ENCODE data around the gene SLC1A7. TPM values are rescaled to one million over a fixed set of nuclear protein-coding genes. Genes with fewer than 3 reads are reported as not detected.
"Not testable (repeated sequence)": the region's sequence is repeated elsewhere in the genome, so short reads cannot be mapped to it uniquely, and the experiment has no call there.

Gene SLC1A7
- total and polyA plus RNA-seq, 2 experiments from 2014 or later = not detected

DNA sequence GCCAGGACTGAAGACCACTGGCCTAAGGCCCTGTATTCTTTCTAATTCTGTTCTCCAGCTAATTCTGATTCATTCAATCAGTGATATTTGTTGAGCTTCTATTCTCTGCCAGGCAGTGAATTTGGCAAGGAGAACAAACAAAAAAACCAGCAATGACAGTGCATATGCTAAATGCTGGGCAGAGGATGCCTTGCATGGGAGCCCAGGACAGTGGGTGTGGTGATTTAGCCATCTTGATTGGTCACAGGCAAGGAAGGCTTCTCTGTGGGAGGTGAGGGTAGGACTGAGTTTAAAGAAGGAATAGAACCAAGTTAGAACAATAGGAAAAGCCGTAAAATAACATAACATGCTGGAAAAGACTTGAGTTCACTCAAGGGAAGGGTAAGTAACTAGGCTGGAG, 45.0 kb upstream of the SLC1A7 start:
- H3K27ac Mint-ChIP-seq = no peak overlapping the region
- Histone ChIP-seq H3K27ac (ENCODE audit: low read depth) (no peak overlapping the region), H3K27me3 (ENCODE audit: insufficient read depth) (no peaks in the 10 kb centered on the region), H3K9me2 (ENCODE audit: insufficient read depth) (no peaks in the 10 kb centered on the region), H3K79me2 (replicated peaks; ENCODE audit: insufficient read depth) (no peaks in the 10 kb centered on the region), H3K4me1 (ENCODE audit: insufficient read depth) (no peaks in the 10 kb centered on the region), H3K4me2 (no peak overlapping the region), H4K20me1 (replicated peaks; ENCODE audit: insufficient read depth) (no peaks in the 10 kb centered on the region), H2AFZ (no peak overlapping the region), H3K4me3 (no peak overlapping the region), H3F3A (replicated peaks; ENCODE audit: low read depth) (no peaks in the 10 kb centered on the region), H3K36me3 (ENCODE audit: insufficient read depth) (no peaks in the 10 kb centered on the region)
- ATAC-seq (peak; percentile 25; the same call in 2 of the 3 replicates), DNase-seq (ENCODE audit: low spot score) (no peak)
- H3K36me3 Mint-ChIP-seq (ENCODE audit: low read depth) = no peaks in the 10 kb centered on the region
- no peaks in the 10 kb centered on the region; the same call in 2 of the 3 replicates for H3K9me3 Mint-ChIP-seq
- peaks cover 8% of the 10 kb centered on the region; the same call in 2 of the 3 replicates for H3K4me1 Mint-ChIP-seq
- TF ChIP-seq ZNF114 (CRISPR knock-in tag; IDR thresholded peaks at IDR 0.05) = no peak
- H3K4me3 Mint-ChIP-seq = no peak overlapping the region
- peaks cover 2% of the 10 kb centered on the region for H3K27me3 Mint-ChIP-seq (ENCODE audit: insufficient read depth, low read depth, poor library complexity)

GRCh38 chr1:53186533-53186932, 44.1 kb upstream of the SLC1A7 start:
- H2AFZ ChIP-seq = no peak overlapping the region

DNA sequence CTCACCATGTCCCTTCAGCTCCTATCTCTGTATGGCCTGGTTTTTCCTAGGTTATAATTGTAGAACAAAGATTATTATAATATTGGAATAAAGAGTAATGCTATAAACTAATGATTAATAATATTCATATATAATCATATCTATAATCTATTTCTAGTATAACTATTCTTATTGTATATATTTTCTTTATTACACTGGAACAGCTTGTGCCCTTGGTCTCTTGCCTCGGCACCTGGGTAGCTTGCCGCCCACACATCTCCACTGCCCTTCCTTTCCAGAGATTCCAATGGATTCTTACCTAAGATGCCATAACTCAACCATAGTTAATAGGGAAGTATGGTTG, 43.5 kb upstream of the SLC1A7 start:
- H3K36me3 Mint-ChIP-seq (ENCODE audit: low read depth); H3K4me1 ChIP-seq (ENCODE audit: insufficient read depth); H3K27ac ChIP-seq (ENCODE audit: low read depth); H4K20me1 ChIP-seq (replicated peaks; ENCODE audit: insufficient read depth); H3F3A ChIP-seq (replicated peaks; ENCODE audit: low read depth); H3K4me3 ChIP-seq; H3K27me3 Mint-ChIP-seq (ENCODE audit: insufficient read depth, low read depth, poor library complexity); H3K27ac Mint-ChIP-seq; H3K36me3 ChIP-seq (ENCODE audit: insufficient read depth); H3K4me3 Mint-ChIP-seq; H3K9me3 Mint-ChIP-seq; H3K4me1 Mint-ChIP-seq; H3K27me3 ChIP-seq (ENCODE audit: insufficient read depth); ATAC-seq; H2AFZ ChIP-seq; H3K4me2 ChIP-seq; DNase-seq (ENCODE audit: low spot score); H3K9me2 ChIP-seq (ENCODE audit: insufficient read depth); H3K79me2 ChIP-seq (replicated peaks; ENCODE audit: insufficient read depth): not testable (repeated sequence)

More at GRCh38 chr1:53186533-53186932, 44.1 kb upstream of the SLC1A7 start:
- no peak overlapping the region for H3K27ac ChIP-seq (ENCODE audit: low read depth)
- no peaks in the 10 kb centered on the region for H3K9me2 ChIP-seq (ENCODE audit: insufficient read depth)
- no peaks in the 10 kb centered on the region for H3K27me3 ChIP-seq (ENCODE audit: insufficient read depth)
- TF ChIP-seq ZNF114 (CRISPR knock-in tag; IDR thresholded peaks at IDR 0.05) = no peak
- Mint-ChIP-seq H3K9me3 (no peaks in the 10 kb centered on the region), H3K36me3 (ENCODE audit: low read depth) (no peaks in the 10 kb centered on the region), H3K4me1 (peaks cover 8% of the 10 kb centered on the region; the same call in 2 of the 3 replicates), H3K27me3 (ENCODE audit: insufficient read depth, low read depth, poor library complexity) (peaks cover 2% of the 10 kb centered on the region), H3K4me3 (no peak overlapping the region), H3K27ac (no peak overlapping the region)
- no peaks in the 10 kb centered on the region for H3K36me3 ChIP-seq (ENCODE audit: insufficient read depth)
- H4K20me1 ChIP-seq (replicated peaks; ENCODE audit: insufficient read depth) = no peaks in the 10 kb centered on the region
- H3K4me1 ChIP-seq (ENCODE audit: insufficient read depth) = no peaks in the 10 kb centered on the region
- no peak overlapping the region for H3K4me3 ChIP-seq
- DNase-seq (ENCODE audit: low spot score) = no peak
- H3K4me2 ChIP-seq = no peak overlapping the region
- H3K79me2 ChIP-seq (replicated peaks; ENCODE audit: insufficient read depth) = no peaks in the 10 kb centered on the region
- H3F3A ChIP-seq (replicated peaks; ENCODE audit: low read depth) = no peaks in the 10 kb centered on the region
- ATAC-seq = no peak

GRCh38 chr1:53183095-53183990, 40.9 kb upstream of the SLC1A7 start:
- Histone ChIP-seq H3K4me1 (ENCODE audit: insufficient read depth) (no peaks in the 10 kb centered on the region), H3K27me3 (ENCODE audit: insufficient read depth) (no peaks in the 10 kb centered on the region), H3K4me3 (no peak overlapping the region), H3F3A (replicated peaks; ENCODE audit: low read depth) (no peaks in the 10 kb centered on the region), H3K79me2 (replicated peaks; ENCODE audit: insufficient read depth) (no peaks in the 10 kb centered on the region), H2AFZ (no peak overlapping the region), H3K9me2 (ENCODE audit: insufficient read depth) (no peaks in the 10 kb centered on the region), H3K27ac (ENCODE audit: low read depth) (no peak overlapping the region), H4K20me1 (replicated peaks; ENCODE audit: insufficient read depth) (no peaks in the 10 kb centered on the region), H3K4me2 (no peak overlapping the region), H3K36me3 (ENCODE audit: insufficient read depth) (no peaks in the 10 kb centered on the region)
- H3K4me3 Mint-ChIP-seq = no peak overlapping the region
- H3K27ac Mint-ChIP-seq = no peak overlapping the region
- DNase-seq (ENCODE audit: low spot score) (no peak), ATAC-seq (no peak)
- H3K9me3 Mint-ChIP-seq = no peaks in the 10 kb centered on the region
- no peaks in the 10 kb centered on the region for H3K27me3 Mint-ChIP-seq (ENCODE audit: insufficient read depth, low read depth, poor library complexity)
- H3K36me3 Mint-ChIP-seq (ENCODE audit: low read depth) = no peaks in the 10 kb centered on the region
- peaks cover 4% of the 10 kb centered on the region; the same call in 2 of the 3 replicates for H3K4me1 Mint-ChIP-seq
- TF ChIP-seq EZH2 (IDR thresholded peaks at IDR 0.05; ENCODE audit: low read depth, unreplicated experiment) = no peak
- no peak for TF ChIP-seq ZNF462 (CRISPR knock-in tag; IDR thresholded peaks at IDR 0.05)
